C4-2B (cell line): ENCODE results near the gene IQSEC1.

ENCODE experiments used
- H3K27ac ChIP-seq: fragments of 450-650 bp; 2 replicates; pipeline ENCODE4 v1.5.1; 2017
- CTCF ChIP-seq: fragments of 450-650 bp; conservative IDR thresholded peaks from 2 replicates; pipeline ENCODE4 v1.5.1; 2017; ENCODE audit warnings: mild to moderate bottlenecking
- ZFX ChIP-seq: fragments of 450-650 bp; IDR thresholded peaks from 2 replicates; pipeline ENCODE4 v1.6.1; 2017

Gene IQSEC1

GRCh38 chr3:13116426-13116825, 43.2 kb upstream of the IQSEC1 start:
- H3K27ac ChIP-seq: no peak overlapping the region
- no peak for TF ChIP-seq ZFX
- no peak for TF ChIP-seq CTCF

GRCh38 chr3:13115991-13116390, 42.8 kb upstream of the IQSEC1 start:
- H3K27ac ChIP-seq: no peak overlapping the region
- no peak for TF ChIP-seq CTCF

- no peak overlapping the region; the same call in 1 of the 2 replicates for H3K27ac ChIP-seq
- no peak for TF ChIP-seq CTCF
- no peak for TF ChIP-seq ZFX
Observed at GRCh38 chr3:13115576-13115910, 42.3 kb upstream of the IQSEC1 start.

- H3K27ac ChIP-seq: no peak overlapping the region; the same call in 1 of the 2 replicates
- TF ChIP-seq ZFX (no peak), CTCF (no peak)
Observed at GRCh38 chr3:13114811-13115575, 41.8 kb upstream of the IQSEC1 start.

- TF ChIP-seq ZFX (no peak), CTCF (no peak)
- peak overlapping the region; percentile 78; the same call in 1 of the 2 replicates for H3K27ac ChIP-seq
Observed at GRCh38 chr3:13113346-13114330, 40.4 kb upstream of the IQSEC1 start.

- peak overlapping the region; percentile 78 for H3K27ac ChIP-seq
- TF ChIP-seq CTCF (no peak), ZFX (no peak)
Observed at GRCh38 chr3:13112521-13113345, 39.5 kb upstream of the IQSEC1 start.
